ENCODE measurements around the gene NIFK. TPM values are rescaled to one million over a fixed set of nuclear protein-coding genes. Genes with fewer than 3 reads are reported as not detected.

The NIFK gene
- total and polyA plus RNA-seq, 8 donors, result 22.9 to 40.4 (median 25.8) TPM

- H3K27ac ChIP-seq, result peak overlapping the region in 1 of 4 donors; percentile 20
- 1 to 3% methylated on average over 8 of the region's 8 CpGs for WGBS, 2 donors
Observed at GRCh38 chr2:121754851-121755236, 18.2 kb upstream of the NIFK start.

DNA sequence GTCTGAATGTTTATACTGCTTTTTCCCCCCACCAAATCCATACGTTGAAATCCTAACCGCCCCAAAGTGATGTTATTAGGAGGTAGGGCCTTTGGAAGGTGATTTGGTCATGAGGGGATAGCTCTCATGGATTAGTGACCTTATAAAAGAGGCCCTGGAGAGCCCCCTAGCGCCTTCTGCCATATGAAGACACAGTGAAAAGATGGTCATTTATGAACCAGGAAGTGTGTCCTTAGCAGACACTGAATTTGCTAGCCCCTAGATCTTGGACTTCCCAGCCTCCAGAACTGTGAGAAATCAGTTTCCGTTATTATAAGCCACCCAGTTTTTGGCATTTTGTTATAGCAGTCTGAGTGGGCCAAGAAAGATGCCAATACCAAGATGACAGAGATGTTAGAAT is 11.5 kb upstream of the NIFK start:
- Histone ChIP-seq H3K36me3 (no peaks in the 10 kb centered on the region), H3K4me1 (no peaks in the 10 kb centered on the region), H3K9me3 (no peaks in the 10 kb centered on the region), H3K27me3 (no peaks in the 10 kb centered on the region), H3K27ac (no peak overlapping the region), H3K4me3 (no peak overlapping the region)
- no peak for TF ChIP-seq CTCF (IDR thresholded peaks at IDR 0.05)
- intact Hi-C loops (cut with DNase I), result no loop called here
- no peak for DNase-seq
- WGBS, 2 donors, result 50 to 52% methylated on average over 4 of the region's 4 CpGs
- no peak for FAIRE-seq
- peak in 2 of 4 donors; percentile 38 to 49 for ATAC-seq

More at GRCh38 chr2:121754851-121755236, 18.2 kb upstream of the NIFK start:
- H3K27me3 ChIP-seq, result no peaks in the 10 kb centered on the region
- H3K36me3 ChIP-seq, result no peaks in the 10 kb centered on the region
- FAIRE-seq (no peak), DNase-seq (no peak), ATAC-seq (peak in 2 of 4 donors; percentile 1)
- H3K4me3 ChIP-seq, result peak overlapping the region; percentile 88 to 99 (median 95)
- peaks cover 9 to 18% (median 11%) of the 10 kb centered on the region in 3 donors for H3K4me1 ChIP-seq
- no peak for TF ChIP-seq CTCF (IDR thresholded peaks at IDR 0.05)
- no peaks in the 10 kb centered on the region for H3K9me3 ChIP-seq
- intact Hi-C loops (cut with DNase I), result no loop called here

DNA sequence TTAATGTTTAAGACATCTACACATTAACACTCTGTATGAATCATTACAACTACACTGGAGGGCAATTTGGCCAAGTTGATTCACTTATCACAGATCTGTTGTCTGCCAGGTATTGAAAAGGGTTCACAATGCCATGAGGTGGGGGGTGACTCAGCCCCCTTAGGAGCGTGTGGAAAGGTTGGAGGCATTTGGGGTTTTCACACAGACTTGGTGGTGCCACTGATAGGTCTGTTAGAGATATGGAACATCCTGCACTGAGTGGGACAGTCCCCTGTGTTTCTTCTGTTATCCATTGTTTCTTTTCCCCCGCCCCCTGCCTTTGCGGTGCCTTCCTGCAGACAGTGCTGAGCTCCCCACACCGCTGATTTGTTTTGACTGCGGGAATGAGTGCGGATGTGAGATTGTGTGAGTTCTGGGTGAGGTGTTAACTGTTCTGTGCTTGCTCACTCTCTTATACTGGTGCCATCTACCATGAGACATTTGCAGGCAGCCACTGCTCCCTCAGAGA is 9.4 kb upstream of the NIFK start:
- H3K4me1 ChIP-seq, result no peaks in the 10 kb centered on the region
- no peak for TF ChIP-seq CTCF (IDR thresholded peaks at IDR 0.05)
- H3K4me3 ChIP-seq, result no peak overlapping the region
- no peaks in the 10 kb centered on the region for H3K27me3 ChIP-seq
- no peaks in the 10 kb centered on the region for H3K36me3 ChIP-seq
- H3K27ac ChIP-seq, result no peak overlapping the region
- WGBS, 2 donors, result 38 to 53% methylated on average over 6 of the region's 6 CpGs
- no peak for DNase-seq
- no peak for ATAC-seq
- H3K9me3 ChIP-seq, result no peaks in the 10 kb centered on the region
- intact Hi-C loops (cut with DNase I), result no loop called here
- FAIRE-seq, result no peak

DNA sequence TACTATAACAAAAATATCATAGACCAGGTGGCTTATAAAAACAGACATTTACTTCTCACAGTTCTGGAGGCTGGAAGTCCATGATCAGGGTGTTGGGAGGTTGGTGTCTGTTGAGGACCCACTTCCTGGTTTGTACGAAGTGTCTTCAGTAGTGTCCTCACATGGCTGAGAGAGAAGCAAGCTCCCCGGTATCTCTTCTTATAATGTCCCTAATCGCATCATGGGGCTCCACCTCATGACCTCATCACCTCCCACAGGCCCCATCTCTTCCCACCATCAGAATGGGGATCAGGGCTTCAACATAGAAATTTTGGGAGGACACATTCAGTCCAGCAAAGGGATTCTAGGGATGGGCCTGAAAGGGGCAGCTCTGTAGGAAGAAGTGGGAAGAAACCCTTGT is 4.8 kb upstream of the NIFK start:
- FAIRE-seq (no peak), DNase-seq (no peak), ATAC-seq (no peak)
- Histone ChIP-seq H3K4me3 (no peak overlapping the region), H3K9me3 (no peaks in the 10 kb centered on the region), H3K27ac (no peak overlapping the region), H3K27me3 (no peaks in the 10 kb centered on the region), H3K4me1 (no peaks in the 10 kb centered on the region), H3K36me3 (no peaks in the 10 kb centered on the region)
- TF ChIP-seq CTCF (IDR thresholded peaks at IDR 0.05), result no peak
- 84 to 89% methylated on average over 3 of the region's 3 CpGs for WGBS, 2 donors
- intact Hi-C loops (cut with DNase I), result no loop called here

DNA sequence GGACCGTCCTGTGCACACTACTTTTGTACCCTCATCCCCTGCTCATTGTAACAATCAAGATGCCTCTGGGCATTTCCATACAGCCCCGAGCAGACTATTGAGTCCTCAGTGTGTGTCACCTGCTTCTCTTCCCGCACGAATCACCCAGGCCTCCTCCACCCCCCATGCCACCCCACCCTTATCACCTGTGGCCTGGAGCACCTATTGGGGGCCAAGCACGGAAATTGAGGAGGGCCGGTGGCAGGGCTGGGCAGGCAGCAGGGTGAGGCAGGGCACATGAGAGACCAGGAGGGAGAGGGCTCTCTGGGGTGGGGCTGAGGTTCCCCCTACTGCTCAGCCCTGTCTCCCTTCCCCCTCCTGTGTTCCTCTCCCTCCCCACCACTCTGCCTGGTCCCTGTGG is 4.3 kb upstream of the NIFK start:
- no peaks in the 10 kb centered on the region for H3K27me3 ChIP-seq
- DNase-seq (no peak), ATAC-seq (no peak), FAIRE-seq (no peak)
- no peaks in the 10 kb centered on the region for H3K36me3 ChIP-seq
- no peaks in the 10 kb centered on the region for H3K9me3 ChIP-seq
- intact Hi-C loops (cut with DNase I), result no loop called here
- H3K4me1 ChIP-seq, result no peaks in the 10 kb centered on the region
- no peak for TF ChIP-seq CTCF (IDR thresholded peaks at IDR 0.05)
- 54 to 55% methylated on average over 6 of the region's 6 CpGs for WGBS, 2 donors
- no peak overlapping the region for H3K4me3 ChIP-seq
- no peak overlapping the region for H3K27ac ChIP-seq
